GM12874 (cell line): ENCODE results near the gene PPP1R9B.

ENCODE experiments used
- TF ChIP-seq, protein P1 (sequence below): IDR thresholded peaks from 2 replicates; pipeline ENCODE4 v1.5.1; 2011; ENCODE audit warnings: low read depth, mild to moderate bottlenecking, control low read depth, low read length, moderate library complexity; ENCODE audit not compliant: insufficient read depth

The PPP1R9B gene

DNA sequence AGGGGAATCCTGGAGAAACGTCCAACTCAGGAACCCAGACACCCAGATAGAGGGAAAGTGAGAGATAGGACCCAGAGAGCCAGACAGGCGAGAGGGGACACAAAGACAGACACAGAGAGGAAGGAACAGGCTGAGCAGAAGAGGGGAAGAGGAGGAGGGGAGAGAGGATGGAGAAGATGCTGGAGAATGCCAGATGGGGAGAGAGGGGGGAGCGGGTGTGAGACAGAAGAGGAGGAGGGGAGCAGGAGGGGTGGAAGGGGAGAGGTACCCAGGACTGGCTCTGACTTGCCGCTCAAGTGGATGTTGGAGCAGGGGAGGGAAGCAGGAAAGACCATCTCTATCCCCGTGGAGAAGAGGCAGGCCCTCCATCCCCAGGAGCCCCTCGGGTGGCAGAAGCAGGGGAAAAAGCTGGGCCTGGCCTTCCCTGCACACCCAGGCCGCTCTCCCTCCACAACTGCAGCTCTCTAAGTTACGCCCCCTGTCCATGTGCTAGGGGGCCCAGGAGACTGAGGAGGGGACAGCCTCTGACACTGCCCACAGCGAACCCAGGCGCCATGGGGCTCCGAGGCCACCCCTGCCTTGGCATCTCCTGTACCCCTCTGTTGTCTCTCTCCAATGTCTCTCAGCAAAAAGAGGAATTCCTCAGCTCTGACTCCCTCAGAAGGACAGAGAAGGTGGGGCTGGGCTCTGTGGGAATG, 4.8 kb downstream of the PPP1R9B start:
- TF ChIP-seq, protein P1, sequence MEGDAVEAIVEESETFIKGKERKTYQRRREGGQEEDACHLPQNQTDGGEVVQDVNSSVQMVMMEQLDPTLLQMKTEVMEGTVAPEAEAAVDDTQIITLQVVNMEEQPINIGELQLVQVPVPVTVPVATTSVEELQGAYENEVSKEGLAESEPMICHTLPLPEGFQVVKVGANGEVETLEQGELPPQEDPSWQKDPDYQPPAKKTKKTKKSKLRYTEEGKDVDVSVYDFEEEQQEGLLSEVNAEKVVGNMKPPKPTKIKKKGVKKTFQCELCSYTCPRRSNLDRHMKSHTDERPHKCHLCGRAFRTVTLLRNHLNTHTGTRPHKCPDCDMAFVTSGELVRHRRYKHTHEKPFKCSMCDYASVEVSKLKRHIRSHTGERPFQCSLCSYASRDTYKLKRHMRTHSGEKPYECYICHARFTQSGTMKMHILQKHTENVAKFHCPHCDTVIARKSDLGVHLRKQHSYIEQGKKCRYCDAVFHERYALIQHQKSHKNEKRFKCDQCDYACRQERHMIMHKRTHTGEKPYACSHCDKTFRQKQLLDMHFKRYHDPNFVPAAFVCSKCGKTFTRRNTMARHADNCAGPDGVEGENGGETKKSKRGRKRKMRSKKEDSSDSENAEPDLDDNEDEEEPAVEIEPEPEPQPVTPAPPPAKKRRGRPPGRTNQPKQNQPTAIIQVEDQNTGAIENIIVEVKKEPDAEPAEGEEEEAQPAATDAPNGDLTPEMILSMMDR, result no peak

DNA sequence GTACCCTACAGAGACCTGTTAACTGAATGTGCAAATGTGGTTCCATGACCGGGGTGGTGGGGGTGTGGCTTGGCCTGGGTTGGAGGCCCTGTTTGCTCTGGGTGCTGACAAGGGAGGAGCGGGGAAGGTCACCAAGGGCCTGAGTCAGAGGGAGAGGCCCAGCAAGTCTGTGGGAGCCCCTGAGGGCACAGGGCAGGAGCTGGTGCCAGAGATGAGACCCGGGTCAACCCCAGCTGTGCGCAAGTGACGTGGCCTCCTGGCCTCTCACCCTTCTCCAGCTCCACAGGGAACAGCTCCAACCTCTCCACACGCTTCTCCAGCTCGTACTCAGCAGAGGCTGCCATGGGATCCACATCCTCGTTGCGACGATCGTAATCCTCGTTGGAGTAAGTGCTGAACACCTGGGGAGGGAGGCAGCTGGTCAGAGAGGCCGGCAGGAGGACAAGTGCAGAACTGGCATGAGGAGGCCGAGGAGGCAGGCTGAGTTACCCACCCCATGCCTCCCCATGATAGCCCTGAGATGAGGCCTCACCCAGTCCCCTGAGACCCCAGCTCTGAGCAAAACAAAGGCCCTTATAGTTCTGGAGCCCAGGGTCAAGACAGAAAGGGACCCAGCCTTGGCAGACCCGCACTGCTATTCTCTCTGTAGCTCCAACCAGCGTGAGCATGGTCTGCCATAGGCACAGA, 5.5 kb downstream of the PPP1R9B start:
- TF ChIP-seq, protein P1, result no peak

DNA sequence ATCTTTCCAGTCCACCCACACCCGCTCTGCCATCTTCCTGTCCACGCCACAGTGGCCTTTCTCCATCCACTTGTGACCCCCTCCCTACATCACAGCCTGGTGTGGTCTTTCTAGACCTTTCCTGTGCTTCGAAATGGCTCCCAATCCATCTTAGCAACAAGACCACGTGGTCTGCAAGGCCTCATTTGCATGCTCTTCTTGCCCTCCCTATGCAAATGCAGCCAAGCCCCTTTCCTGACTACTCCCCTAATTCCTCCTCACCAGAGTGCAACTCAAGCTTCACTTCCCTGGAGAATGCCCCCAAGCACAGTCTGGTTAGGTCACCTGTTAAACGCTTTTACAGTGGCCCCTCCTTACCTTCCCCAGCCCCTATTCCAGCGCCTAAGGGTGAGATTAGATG, 6.1 kb downstream of the PPP1R9B start:
- TF ChIP-seq, protein P1, result no peak

DNA sequence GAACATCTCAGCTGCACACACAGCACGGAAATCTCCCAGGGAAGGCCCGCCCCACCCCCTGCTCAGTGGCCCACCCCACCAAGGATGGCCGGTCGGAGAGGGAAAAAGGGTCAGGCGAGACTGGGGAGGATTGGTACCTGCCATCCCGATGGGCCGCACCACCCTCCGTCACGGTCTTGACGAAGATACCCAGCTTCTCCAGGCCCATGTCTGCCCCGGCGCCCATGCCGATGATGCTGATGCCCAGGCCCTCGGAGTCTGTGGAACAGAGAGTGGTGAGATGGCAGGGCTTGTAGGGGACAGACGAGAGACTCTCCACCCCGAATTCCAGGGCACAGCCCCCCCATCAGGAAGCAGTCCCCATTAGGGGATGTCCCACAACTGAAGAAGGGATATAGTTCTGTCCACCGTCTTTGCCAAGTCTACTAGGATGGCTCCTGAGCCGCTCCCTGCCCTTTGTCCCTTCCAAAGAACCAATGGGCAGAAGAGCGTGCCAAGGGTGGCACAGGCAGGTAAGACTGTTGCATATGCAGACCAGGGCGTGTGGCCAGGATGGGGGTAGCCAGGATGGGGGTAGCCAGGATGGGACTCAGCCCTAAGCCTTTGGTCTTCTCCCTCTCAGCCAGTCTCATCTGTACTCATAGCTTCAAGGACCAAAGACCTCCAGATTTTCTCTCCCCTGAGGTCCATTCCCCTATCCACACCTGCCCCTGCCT, 6.9 kb downstream of the PPP1R9B start:
- TF ChIP-seq, protein P1, result no peak

DNA sequence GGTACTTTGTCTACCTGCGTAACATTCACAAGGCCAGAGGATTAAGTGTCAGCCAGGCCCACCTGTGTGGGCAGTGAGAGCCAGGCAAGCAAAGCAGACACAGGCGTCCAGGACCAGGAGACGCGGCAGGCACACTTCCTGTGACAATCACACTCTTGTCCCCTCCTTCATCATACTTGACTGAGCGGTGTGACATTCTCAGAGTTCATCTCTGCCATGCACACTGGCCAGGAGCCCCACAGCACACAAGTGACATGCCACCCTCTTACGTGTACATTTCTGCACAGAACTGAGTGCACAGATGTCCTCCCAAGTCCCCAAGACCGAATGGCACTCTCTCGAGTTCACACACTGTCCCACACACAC, 8.7 kb downstream of the PPP1R9B start:
- TF ChIP-seq, protein P1, result no peak

DNA sequence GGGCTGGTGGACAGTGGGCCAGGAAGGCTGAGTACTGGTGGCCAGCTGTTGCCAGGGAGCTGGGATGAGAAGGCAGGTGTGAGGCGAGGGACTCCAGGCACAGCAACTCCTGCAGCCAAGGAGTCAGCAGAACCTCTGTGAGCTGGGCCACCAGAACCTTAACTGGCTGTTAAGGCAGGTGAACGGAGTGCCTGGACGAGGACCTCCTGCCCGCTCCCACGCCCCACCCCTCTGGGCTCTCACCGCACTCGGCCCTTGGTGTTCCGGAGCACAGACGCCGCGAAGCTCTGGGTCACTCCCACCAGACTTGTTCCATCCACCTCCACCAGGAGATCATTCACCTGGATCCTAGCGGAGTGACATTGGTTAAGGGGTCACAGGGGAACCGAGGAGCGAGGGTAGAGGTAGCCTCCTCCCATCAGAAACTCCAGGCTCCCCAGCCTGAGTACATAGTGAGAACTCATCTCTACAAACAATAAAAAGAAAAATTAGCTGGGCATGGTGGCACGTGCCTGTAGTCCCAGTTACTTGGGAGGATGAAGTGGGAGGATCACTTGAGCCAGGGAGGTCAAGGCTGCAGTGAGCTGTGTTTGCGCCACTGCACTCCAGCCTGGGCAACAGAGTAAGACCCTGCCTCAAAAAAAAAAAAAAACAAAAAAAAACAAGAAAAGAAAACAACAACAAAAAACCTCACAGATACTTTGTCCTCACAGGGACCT, 9.3 kb downstream of the PPP1R9B start:
- TF ChIP-seq, protein P1, result no peak
